Spleen (tissue), 7 donors: ENCODE results near the gene FUT7.

Experiments used
- POLR2A ChIP-seq, 3 donors: fragments of 450-650 bp; IDR thresholded peaks; one replicate each; pipeline ENCODE4 v1.5.1; 2017; ENCODE audit warnings: antibody characterized with exemption in 3 of 3, mild to moderate bottlenecking in 1 of 3
- TF ChIP-seq, protein P1 (sequence below), 11 experiments: fragments of 200-600 bp in 7 of 11; fragments of 450-650 bp in 4 of 11; sonication (generic) in 4 of 11; IDR thresholded peaks in 8 of 11; conservative IDR thresholded peaks in 3 of 11; 1 replicate in 7 of 11; 2 replicates in 4 of 11; pipeline versions ENCODE4 v1.4.0 to v1.8.0; 2016 to 2021; ENCODE audit warnings: antibody characterized with exemption in 11 of 11, inconsistent platforms in 4 of 11, mild to moderate bottlenecking in 1 of 11
- donor health status: DM: no; HTN: no; CAD: no; lungs with moderate emphysema.
- donor health status: DM: no; HTN: no; CAD: no.
- donor health status: DM: no; HTN: no; CAD: no.

DNA sequence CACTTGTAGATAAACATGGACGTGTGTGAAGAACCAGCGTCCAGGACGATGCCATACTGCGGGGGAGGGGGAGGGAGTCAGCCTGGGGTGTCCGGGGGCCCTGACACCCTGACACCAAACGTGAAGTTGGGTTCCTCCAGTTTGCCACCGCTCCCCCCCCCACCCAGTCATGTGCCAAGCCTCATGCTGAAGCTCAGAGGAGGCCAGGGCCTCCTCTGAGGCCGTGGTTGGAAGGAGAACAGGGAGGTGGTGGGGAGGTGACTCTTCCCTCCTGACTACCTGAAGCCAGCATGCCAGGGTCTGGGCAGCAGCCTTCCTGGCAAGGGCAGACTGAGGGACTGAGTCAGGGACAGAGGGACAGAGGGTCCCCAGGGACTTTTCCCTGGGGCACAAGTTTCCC, 20.4 kb upstream of the FUT7 start:
- no peak for TF ChIP-seq POLR2A (IDR thresholded peaks at IDR 0.05)
- TF ChIP-seq, protein P1, sequence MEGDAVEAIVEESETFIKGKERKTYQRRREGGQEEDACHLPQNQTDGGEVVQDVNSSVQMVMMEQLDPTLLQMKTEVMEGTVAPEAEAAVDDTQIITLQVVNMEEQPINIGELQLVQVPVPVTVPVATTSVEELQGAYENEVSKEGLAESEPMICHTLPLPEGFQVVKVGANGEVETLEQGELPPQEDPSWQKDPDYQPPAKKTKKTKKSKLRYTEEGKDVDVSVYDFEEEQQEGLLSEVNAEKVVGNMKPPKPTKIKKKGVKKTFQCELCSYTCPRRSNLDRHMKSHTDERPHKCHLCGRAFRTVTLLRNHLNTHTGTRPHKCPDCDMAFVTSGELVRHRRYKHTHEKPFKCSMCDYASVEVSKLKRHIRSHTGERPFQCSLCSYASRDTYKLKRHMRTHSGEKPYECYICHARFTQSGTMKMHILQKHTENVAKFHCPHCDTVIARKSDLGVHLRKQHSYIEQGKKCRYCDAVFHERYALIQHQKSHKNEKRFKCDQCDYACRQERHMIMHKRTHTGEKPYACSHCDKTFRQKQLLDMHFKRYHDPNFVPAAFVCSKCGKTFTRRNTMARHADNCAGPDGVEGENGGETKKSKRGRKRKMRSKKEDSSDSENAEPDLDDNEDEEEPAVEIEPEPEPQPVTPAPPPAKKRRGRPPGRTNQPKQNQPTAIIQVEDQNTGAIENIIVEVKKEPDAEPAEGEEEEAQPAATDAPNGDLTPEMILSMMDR (IDR thresholded peaks at IDR 0.05 in 8 of 11, conservative IDR thresholded peaks at IDR 0.05 in 3 of 11) = no peak
